ENCODE measurements around the gene PSG4.
"Not testable (repeated sequence)": the region's sequence is repeated elsewhere in the genome, so short reads cannot be mapped to it uniquely, and the experiment has no call there.

GRCh38 chr19:43201891-43202290, 3.5 kb downstream of the PSG4 start:
- not testable (repeated sequence) for TF ChIP-seq POLR2A, CTCF (IDR thresholded peaks at IDR 0.05)
